Fibroblast of skin of back (primary cell): ENCODE results near the gene ARID5B.
"Not testable (repeated sequence)": the region's sequence is repeated elsewhere in the genome, so short reads cannot be mapped to it uniquely, and the experiment has no call there.

Source experiments
- DNase-seq: peaks from one replicate; pipeline ENCODE4 v3.0.0-alpha.2; 2013

Gene ARID5B

GRCh38 chr10:62018131-62018911, 116.8 kb downstream of the ARID5B start:
- DNase-seq: no peak

- DNase-seq: peak; percentile 66
These were observed 117.7 kb downstream of the ARID5B start for GRCh38 chr10:62019013-62019684.

GRCh38 chr10:62019685-62020359, 118.3 kb downstream of the ARID5B start:
- peak; percentile 82 for DNase-seq

DNA sequence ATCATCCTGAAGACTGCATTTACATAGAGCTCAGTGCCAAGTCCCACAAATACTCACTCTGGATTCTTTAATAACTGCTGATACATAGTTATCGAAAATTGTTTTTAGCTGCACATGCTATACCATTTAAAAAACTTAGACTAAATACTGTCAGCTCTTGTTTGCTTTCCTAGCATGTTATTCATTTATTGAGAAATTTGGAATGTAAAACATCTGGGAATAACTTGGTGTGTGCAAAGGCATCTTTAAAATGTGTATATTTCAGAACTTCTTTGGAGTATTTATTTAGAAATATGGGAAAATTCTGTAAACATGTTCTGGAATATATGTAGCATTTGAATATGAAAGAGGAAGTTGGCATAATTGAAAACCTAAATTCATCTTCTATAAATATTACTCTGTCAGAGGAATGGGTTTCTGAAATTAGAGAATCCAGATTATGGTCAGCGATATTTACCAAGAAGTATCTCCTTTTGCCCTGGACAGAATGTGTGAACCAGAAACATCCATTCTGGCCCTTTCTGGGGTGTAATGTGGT, 119.7 kb downstream of the ARID5B start:
- DNase-seq: no peak

DNA sequence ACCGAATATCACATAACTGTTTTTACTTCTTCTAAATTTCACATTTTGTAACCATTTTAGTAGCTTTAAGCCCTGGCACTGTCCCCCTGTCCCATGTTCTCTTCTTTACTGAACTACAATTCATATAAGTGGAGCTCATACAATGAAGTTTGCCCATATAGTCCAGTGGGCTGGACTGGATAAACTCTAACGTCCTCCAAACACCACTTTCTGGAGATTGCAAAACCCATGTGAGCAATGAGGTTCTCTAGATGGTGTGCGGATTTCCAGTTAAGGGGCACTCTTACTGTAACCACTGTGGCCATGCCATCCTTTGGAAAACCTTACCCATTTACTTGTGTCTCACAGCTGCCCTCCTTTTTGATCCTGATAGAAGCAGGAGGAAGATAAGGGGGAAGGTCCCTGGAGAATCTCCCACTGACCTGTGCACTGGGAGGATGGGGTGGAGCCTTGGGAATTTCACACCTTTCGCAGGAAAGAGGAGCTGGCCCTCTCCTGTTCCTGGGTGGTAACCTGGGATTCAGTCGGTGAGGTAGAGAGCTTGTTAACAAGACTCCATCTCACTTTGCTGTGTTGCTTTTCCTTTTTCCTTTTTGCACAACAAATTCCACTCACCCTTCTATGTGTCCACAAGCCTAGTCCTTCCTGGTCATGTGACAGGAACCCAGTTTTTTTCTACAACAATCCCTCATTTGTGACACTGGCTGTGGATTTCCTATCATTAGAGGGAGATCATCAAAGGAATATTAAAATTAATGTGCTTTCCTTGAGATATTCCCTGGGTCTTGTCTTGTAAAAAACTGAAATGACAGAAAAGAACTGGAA, 120.7 kb downstream of the ARID5B start:
- DNase-seq: no peak

DNA sequence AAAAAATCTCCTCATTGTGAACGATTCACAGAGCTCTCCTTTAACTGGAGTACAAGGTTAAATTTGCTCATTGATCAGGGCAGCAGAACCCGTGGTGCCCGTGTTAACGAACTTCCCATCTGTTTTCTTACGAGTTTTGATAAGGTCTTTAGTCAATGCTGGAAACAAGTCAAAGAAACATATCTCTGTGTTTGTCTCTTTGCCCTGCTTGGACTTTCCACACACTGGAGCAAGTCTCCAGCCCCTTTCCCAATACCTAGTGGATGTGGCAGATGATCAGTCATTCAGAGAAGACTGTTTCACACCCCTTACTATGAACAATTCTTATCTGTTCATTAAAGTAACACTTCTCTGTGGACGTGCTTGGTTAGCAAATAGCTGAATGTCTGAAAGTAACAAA, 121.3 kb downstream of the ARID5B start:
- DNase-seq: no peak

DNA sequence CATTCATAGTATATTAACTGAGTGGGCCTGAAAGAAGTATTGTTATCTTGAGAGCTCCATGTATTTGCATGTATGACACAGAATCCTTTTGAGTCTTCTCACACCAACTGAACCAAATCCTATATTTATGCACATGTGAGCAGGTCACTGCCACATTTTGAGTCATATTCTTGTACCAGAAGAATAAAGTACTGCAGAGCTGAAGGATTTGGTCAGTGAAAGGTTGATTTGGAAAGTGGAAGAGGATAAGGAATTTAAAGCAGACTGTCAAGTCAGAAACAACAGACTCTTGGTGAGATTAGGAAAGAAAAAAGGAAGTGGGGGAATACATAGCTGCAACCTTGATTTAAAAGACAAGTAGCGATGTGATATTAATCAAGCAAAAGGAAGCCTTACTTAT, 121.8 kb downstream of the ARID5B start:
- no peak for DNase-seq

DNA sequence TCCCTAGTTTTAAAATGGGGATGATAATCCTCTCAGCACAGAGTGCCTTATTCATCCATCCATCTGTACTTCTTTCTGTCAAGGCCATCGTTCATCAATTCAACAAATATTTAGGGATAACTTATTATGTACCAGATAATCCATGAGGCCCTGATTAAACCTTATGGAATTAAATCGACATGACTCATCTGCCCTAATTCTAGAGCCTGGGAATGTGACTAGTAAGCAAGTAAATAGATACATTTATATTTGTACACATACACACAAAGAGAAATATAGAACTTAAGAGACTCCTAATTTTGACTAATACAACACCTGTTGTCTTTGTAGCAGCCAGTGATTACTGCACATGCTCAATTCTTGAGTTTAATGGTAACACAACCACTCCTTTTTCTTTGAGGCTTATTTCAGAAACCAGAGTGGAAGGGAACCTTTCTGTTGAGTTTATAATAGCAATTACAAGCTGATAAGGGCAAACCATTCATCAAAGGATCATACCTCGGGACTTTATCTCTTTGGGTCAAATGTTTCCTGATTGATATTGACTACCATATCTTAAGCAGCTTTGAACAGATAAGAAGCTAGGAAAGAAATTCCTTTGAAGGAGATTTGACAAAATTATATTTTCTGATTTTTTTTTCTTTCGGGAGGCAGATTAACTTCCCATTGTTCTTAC, 122.7 kb downstream of the ARID5B start:
- DNase-seq: no peak

- no peak for DNase-seq
These were observed 123.8 kb downstream of the ARID5B start for GRCh38 chr10:62025134-62025794.

DNA sequence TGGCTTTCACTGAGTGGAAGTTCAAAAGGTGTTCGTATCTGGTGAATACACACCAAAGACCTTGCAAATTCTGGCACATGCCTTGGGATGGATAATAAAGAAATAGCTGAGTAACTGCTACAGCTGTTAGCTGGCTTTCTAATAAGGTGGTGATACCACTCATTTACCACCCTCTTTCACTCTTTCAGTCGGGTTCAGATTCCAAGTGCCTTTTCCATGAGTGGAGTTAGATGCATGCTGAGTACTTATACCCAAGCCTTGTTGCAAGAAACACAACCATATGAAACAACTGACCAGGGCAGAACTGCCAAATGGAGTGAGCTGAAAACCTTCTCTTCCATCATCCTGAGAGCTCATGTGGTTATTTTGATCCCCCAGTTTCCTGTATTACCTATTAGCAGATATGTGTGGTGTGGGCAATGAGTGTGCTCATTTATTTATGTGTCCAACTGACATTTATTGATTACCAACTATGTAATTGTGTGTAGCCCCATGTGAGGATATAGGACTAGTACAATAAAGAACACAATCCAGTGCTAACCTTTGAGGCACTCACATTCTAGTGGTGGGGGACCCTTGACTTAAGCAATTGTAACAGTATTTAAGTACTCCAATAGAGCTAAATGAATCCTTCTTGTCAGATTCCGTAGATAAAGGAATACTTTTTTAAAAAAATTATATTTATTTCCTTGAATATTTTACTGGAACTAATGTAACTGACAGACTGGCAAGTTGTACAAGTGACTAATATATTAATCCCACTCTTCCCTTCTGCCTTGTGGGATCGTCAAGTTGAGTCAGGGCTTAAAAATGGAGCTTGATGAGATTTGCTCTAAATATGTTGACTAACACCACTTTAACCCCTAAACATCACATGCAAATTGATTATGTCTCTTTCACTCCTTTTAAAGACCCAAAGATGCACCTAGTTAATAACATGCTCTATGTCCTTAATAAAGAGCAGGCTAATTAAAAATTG, 124.7 kb downstream of the ARID5B start:
- peak; percentile 85 for DNase-seq

GRCh38 chr10:62027841-62028501, 126.5 kb downstream of the ARID5B start:
- DNase-seq: no peak

- not testable (repeated sequence) for DNase-seq
These were observed 127.0 kb downstream of the ARID5B start for GRCh38 chr10:62028502-62028842.

DNA sequence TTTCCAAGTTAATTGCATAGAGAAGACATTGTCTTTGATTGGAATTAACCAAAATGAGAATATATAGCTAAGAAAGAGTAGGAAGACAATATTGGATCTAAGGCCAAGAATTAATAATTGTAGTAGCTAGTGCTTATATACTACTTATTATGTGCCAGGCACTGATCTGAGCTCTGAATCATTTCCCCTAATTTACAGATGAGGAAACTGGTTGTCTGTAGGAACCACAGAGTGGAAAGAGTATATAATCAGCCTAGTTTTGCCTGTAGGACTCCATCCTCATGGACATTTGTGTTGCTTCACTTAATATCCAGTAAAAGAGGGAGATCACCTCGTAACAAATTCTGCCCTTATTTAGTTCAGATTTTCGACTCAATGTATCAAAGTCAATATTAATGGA, 127.9 kb downstream of the ARID5B start:
- DNase-seq: no peak

GRCh38 chr10:62031507-62031906, 130.0 kb downstream of the ARID5B start:
- no peak for DNase-seq

GRCh38 chr10:62033125-62033524, 131.6 kb downstream of the ARID5B start:
- DNase-seq: no peak

GRCh38 chr10:62034096-62034640, 132.7 kb downstream of the ARID5B start:
- no peak for DNase-seq

DNA sequence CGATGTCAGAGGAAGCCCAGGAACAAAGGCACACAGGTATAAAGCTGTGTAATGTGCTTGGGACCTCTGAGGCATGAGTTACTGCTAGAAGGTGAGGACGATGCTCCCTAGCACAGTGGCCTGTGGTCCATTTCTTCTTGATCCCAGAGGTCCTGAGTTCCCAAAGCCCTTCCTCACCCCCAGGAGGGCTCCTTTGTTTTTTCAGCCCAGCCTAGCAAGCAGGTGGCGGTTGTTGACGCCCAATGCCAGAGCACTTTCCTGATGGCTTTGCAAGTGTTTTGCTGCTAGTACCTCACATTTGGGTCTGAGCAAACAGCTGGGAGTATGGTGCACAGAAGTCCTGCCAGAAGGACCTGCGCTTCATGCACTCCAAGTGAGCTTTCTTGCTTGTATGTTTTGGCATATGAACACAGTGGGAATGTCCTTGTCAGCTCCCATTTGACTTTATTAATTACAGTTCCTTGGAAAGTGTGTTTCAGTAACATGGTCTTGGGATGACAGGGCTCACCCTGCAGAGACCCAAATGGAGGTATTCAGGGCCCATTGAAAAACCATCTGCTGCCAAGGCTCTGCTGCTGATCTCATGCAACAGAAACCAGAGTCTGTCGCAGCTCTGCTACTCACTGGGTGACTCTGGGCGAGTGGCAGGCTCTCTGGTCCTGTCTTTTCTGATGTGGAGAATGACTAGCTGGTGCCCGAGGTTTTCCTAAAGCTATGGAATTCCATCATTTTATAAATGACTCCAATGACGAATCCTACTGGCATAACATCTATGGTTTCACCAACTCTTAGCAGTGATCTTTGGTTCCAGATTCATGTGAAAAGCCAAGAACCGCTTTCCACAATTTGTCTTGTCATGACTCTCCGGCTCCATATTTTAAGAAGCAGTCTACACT, 134.9 kb downstream of the ARID5B start:
- peak; percentile 52 for DNase-seq

DNA sequence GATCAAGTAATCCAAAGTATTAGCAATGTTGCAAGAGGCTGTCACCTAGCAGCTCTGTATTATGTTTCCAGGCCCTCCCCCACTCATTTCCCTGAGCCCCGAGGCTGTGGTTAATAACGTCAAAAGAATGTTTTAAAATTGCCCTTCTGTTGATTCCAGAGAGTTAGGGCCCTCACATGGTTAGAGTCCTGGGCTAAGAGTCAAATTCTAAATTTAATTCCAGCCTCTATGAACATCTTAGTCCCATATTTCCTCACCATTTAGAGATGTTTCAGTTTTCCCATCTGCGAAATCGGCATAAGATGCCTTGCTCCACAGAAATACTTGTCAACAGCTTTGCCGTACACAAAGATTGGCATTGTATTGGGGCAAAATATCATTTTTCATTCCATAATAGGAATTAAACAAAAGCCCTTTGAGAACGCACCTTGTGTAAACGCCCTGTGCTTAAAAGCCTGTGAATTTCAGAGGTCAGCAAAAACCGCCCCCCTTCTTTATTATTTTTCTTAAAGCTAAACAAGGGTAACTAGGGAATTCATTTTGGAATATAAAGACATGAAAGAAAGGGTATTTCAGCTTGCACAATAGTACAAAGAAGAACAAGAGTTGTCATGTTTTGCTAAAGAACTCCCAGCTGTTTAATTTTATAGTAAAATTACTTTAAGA, 135.8 kb downstream of the ARID5B start:
- peak; percentile 88 for DNase-seq
